Large intestine (tissue), 3 donors: Measurements from ENCODE around the gene EFNA3. TPM values are rescaled to one million over a fixed set of nuclear protein-coding genes. Genes with fewer than 3 reads are reported as not detected.

Experiments
- DNase-seq, 2 donors: peaks; one replicate each; pipeline versions ENCODE4 v3.0.0 to v3.0.0-alpha.2; 2013
- H3K27ac ChIP-seq: one replicate; pipeline ENCODE4 v1.5.1; 2013; ENCODE audit warnings: low read length
- H3K27me3 ChIP-seq: 2 replicates; pipeline ENCODE4 v1.6.1; 2013; ENCODE audit warnings: low read length; ENCODE audit not compliant: control insufficient read depth, insufficient read depth
- H3K36me3 ChIP-seq: 2 replicates; pipeline ENCODE4 v1.6.1; 2013; ENCODE audit warnings: low read length; ENCODE audit not compliant: control insufficient read depth, insufficient read depth
- H3K4me1 ChIP-seq: one replicate; pipeline ENCODE4 v1.6.1; 2013; ENCODE audit warnings: low read length; ENCODE audit not compliant: control insufficient read depth, insufficient read depth
- H3K4me3 ChIP-seq: one replicate; pipeline ENCODE4 v1.5.1; 2013; ENCODE audit warnings: low read length
- H3K9me3 ChIP-seq: one replicate; pipeline ENCODE4 v1.6.1; 2013; ENCODE audit warnings: mild to moderate bottlenecking, low read depth, low read length, moderate library complexity; ENCODE audit not compliant: control insufficient read depth
- WGBS: methylation state at CpG from one replicate; pipeline ENCODE4 v1.1.5; 2013; ENCODE audit warnings: low lambda C conversion rate; ENCODE audit not compliant: insufficient coverage; 5-methylcytosine and 5-hydroxymethylcytosine counted together
- polyA plus RNA-seq: library from polyadenylated mRNA; unstranded; fragments of 120-200 nt; gene quantifications from one replicate; pipeline ENCODE4 v1.2.1, GENCODE V29; 2013

The EFNA3 gene
- polyA plus RNA-seq, 1 donor, result 9.6 TPM

DNA sequence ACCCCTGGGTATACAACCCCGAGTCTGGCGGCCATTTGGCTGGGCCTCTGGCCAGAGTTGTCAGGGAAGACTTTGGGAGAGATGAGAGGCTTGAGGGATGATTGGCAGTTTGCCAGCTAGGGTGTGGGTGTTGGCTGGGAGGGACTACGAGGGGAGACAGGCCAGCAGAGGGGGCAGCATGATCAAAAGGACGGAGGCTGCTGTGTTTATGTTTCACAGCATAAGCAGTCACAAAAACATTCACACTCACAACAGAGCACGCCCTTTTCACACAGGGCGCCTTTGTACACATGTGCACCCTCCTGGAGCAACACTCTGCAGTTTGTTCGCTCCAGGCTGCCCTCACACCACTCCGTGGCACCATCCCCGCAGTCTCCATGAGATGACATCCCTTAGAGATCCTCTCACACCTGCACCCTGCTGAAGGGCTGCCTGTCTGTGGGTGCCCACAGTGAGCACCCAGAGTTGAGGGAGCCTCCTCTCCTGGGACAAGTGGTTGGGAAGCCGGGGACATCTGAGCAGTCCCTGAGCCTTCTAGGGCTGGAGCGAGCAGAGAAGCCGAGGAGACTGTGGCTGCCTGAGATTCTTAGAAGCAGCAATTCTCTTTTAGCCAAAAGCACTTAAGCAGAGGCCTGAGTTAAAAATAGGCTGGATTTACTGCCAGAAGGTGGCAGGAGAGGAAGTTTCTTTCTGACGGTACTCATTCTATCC is 15.4 kb downstream of the EFNA3 start:
- Histone ChIP-seq H3K27me3 (no peaks in the 10 kb centered on the region), H3K27ac (peak overlapping the region; percentile 30), H3K4me3 (no peak overlapping the region), H3K9me3 (no peaks in the 10 kb centered on the region), H3K4me1 (peaks cover 17% of the 10 kb centered on the region), H3K36me3 (no peaks in the 10 kb centered on the region)
- WGBS, result no CpG with 5 or more reads among the region's 13 CpGs
- DNase-seq, result peak in 1 of 2 donors; percentile 48

DNA sequence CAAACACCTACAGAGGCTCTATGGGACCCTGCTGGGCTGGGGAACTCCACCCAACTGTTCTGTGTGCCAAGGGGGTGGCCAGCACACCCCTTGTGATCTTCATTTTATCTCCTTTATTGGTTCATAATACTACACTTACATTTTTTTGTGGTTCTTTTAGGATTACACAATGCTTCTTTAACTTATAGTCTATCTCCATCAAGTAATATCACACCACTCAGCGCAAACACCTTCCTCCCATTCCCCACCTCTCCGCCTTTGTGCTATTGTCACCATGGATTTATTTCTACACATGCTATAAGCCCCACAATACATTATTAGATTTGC is 15.9 kb downstream of the EFNA3 start:
- no peaks in the 10 kb centered on the region for H3K27me3 ChIP-seq
- H3K4me1 ChIP-seq, result peaks cover 17% of the 10 kb centered on the region
- H3K4me3 ChIP-seq, result no peak overlapping the region
- no peak for DNase-seq
- H3K36me3 ChIP-seq, result no peaks in the 10 kb centered on the region
- H3K27ac ChIP-seq, result no peak overlapping the region
- no peaks in the 10 kb centered on the region for H3K9me3 ChIP-seq
- WGBS, result no CpG with 5 or more reads among the region's 2 CpGs

- 86% methylated on average over 1 of the region's 7 CpGs for WGBS
- Histone ChIP-seq H3K4me1 (peaks cover 6% of the 10 kb centered on the region), H3K4me3 (no peak overlapping the region), H3K9me3 (no peaks in the 10 kb centered on the region), H3K27me3 (no peaks in the 10 kb centered on the region), H3K36me3 (no peaks in the 10 kb centered on the region), H3K27ac (no peak overlapping the region)
- no peak for DNase-seq
Measured at GRCh38 chr1:155099331-155099730, 20.7 kb downstream of the EFNA3 start.

DNA sequence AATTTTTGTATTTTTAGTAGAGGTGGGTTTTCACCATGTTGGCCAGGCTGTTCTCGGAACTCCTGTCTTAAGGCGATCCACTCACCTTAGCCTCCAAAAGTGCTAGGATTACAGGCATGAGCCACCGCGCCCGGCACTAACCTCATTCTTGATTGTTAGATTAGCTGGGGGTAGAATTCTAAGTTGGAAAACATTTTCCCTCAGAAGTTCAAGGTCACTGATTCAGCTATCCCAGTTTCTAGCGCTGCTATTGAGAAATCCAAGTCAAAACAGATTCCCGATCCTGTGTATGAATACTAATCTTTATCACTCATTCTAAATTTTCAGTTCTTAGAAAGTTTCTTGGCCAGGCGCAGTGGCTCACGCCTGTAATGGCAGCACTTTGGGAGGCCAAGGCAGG is 24.7 kb downstream of the EFNA3 start:
- WGBS, result 0% methylated on average over 1 of the region's 9 CpGs
- no peak for DNase-seq
- H3K27ac ChIP-seq, result no peak overlapping the region
- H3K36me3 ChIP-seq, result no peaks in the 10 kb centered on the region
- H3K27me3 ChIP-seq, result no peaks in the 10 kb centered on the region
- H3K4me1 ChIP-seq, result peaks cover 33% of the 10 kb centered on the region
- no peaks in the 10 kb centered on the region for H3K9me3 ChIP-seq
- no peak overlapping the region for H3K4me3 ChIP-seq

DNA sequence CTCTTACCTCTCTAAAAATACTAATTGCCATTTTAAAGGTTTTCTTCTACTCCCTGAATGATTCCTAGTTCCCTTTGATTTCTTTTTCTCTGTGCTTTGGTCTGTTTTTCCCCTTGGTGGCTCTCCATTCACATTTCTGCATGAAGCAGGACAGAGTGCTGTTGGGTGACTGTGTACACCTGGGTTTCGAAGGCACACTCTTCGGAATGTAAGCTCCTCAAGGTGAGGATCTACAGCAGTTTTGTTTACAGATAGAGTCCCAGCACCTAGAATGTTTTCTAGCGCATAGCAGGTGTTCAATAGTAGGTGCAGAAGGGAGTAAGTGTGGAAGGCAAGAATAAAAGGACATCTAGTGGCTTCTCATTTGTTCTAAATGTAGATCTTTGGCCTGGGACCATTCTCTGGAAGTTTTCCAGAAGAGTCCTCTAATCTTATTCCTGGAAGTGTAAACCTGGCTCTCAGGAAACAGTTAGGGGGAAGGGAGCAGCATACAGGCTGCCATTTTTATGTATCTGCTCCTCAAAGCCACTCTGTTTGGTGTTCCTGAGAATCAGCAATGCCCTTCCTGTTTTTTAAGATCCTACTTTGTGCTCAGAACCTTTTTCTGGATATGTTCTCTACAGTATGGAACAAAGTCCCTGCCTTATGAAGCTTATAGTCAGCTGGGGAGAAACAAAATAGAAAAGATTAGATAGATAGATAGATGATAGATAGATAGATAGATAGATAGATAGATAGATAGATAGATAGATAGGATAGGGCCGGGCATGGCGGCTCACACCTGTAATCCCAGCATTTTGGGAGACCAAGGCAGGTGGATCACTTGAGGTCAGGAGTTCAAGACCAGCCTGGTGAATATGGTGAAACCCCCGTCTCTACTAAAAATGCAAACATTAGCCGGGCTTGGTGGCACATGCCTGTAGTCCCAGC is 26.2 kb downstream of the EFNA3 start:
- peak overlapping the region; percentile 22 for H3K27ac ChIP-seq
- no peaks in the 10 kb centered on the region for H3K9me3 ChIP-seq
- peaks cover 35% of the 10 kb centered on the region for H3K4me1 ChIP-seq
- 80% methylated on average over 1 of the region's 7 CpGs for WGBS
- H3K27me3 ChIP-seq, result no peaks in the 10 kb centered on the region
- H3K4me3 ChIP-seq, result no peak overlapping the region
- H3K36me3 ChIP-seq, result no peaks in the 10 kb centered on the region
- peak in 1 of 2 donors; percentile 54 for DNase-seq

DNA sequence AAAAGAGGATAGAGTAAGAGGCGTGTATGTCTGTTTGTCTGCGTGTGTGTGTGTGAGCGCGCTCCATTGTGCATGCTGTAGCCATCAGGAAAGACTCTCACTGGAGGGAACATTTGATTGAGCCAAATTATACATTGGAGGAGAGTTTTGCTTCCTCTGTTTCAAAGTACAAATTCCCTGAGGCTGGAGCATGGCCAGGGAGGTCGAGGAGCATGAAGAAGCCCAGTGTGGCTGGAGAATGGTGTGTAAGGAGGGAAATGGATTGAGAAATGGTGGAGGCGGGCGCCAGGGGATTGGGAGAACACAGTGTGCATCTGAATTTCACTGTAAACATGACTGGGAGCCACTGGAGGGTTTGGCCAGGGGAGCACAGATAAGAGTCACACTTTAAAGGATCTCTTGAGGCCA is 27.0 kb downstream of the EFNA3 start:
- H3K9me3 ChIP-seq, result no peaks in the 10 kb centered on the region
- no peaks in the 10 kb centered on the region for H3K36me3 ChIP-seq
- peak in 1 of 2 donors; percentile 50 for DNase-seq
- H3K4me1 ChIP-seq, result peaks cover 35% of the 10 kb centered on the region
- no CpG with 5 or more reads among the region's 7 CpGs for WGBS
- peak overlapping the region; percentile 22 for H3K27ac ChIP-seq
- H3K4me3 ChIP-seq, result no peak overlapping the region
- no peaks in the 10 kb centered on the region for H3K27me3 ChIP-seq

GRCh38 chr1:155106862-155107261 is 28.2 kb downstream of the EFNA3 start:
- DNase-seq, result no peak

DNA sequence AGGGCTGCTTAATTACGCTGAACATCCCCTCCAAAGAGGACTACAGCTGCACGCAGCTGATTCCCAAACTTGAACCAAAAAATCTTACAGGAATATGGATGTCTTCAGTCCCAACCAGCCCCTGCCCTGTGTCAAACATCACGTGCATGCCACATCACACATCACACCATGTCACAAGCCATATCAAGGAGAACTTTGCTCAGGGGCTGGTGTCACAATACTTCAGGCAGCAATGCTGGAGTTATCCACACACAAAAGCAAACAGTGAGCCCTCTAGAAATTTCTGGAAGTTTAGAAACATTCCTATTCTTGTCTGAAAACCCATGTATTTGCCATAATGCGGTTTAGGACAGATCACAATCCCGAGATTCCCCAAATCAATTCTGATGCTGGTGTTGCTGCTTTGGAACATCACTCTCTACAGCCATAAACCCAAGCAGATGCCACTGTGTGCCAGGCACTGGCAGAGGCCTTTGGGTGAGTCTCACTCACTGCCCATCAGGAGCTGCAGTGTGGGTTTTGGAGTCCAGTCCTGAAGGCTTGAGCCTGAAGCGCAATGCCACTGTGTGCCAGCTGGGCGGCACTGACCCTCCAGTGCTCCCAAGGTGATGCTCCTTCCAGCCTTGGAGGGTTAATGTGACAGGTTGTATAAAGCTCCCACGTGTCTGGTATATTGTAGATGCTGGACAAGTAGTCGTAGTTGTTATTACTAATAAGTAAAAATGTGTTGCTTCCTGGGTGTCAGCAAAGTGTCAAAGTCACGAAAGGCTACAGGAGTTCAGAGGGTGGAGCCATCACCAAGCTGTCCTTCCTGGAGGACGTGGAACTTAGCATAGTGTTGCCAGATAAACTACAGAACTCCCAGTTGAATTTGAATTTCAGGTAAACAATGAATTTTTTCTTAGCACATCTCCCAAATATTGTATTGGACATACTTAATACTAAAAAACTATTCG is 28.9 kb downstream of the EFNA3 start:
- Histone ChIP-seq H3K27ac (peak overlapping the region; percentile 93), H3K27me3 (no peaks in the 10 kb centered on the region), H3K4me3 (no peak overlapping the region), H3K36me3 (no peaks in the 10 kb centered on the region), H3K4me1 (peaks cover 32% of the 10 kb centered on the region), H3K9me3 (no peaks in the 10 kb centered on the region)
- peak; percentile 89 to 93 for DNase-seq
- 100% methylated on average over 1 of the region's 12 CpGs for WGBS

More at GRCh38 chr1:155106862-155107261, 28.2 kb downstream of the EFNA3 start:
- Histone ChIP-seq H3K4me3 (no peak overlapping the region), H3K9me3 (no peaks in the 10 kb centered on the region), H3K27ac (peak overlapping the region; percentile 93), H3K4me1 (peaks cover 35% of the 10 kb centered on the region), H3K27me3 (no peaks in the 10 kb centered on the region), H3K36me3 (no peaks in the 10 kb centered on the region)
- WGBS, result 58% methylated on average over 2 of the region's 6 CpGs

DNA sequence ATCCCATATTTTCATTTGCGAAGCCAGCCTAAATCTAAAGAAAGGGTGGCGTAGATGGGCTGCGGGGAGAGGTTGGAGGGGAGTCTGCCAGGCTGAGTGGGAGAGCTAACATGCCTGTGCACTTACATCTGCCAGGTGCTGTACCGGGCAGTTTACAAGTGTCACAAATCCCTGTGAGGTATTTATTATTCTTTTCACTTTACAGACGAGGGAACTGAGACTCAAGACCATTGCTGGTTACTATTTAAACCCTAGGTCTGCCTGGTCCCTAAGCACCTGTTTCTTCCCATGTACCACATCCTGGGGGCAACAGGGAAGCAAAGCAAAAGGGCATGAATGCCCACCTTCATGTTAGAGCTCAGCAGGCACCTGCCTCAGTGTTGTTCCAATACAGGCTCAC is 29.7 kb downstream of the EFNA3 start:
- no peaks in the 10 kb centered on the region for H3K9me3 ChIP-seq
- WGBS, result no CpG with 5 or more reads among the region's 5 CpGs
- H3K4me1 ChIP-seq, result peaks cover 30% of the 10 kb centered on the region
- no peak overlapping the region for H3K4me3 ChIP-seq
- H3K27ac ChIP-seq, result peak overlapping the region; percentile 93
- H3K27me3 ChIP-seq, result no peaks in the 10 kb centered on the region
- DNase-seq, result peak in 1 of 2 donors; percentile 53
- no peaks in the 10 kb centered on the region for H3K36me3 ChIP-seq

DNA sequence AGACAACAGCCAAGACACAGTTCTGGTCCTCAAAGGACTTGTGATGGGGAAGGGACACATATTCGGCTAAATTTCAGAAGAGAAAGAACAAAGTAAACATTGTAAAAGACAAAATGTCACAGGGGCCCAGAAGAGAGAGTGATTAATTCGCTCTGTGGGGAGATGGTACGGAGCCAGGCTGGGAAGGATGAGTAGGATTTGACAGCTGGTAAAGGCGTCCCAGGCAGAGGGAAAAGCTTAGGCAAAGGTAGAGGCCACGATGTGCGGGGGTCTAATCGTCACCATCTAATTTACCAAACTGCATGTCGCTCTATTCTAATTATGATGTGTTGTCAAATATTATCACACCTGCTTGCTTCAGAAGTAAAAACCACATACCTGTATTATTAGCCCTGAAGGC is 31.7 kb downstream of the EFNA3 start:
- no peaks in the 10 kb centered on the region for H3K9me3 ChIP-seq

More for the DNA sequence above, 31.7 kb downstream of the EFNA3 start:
- Histone ChIP-seq H3K27me3 (no peaks in the 10 kb centered on the region), H3K27ac (no peak overlapping the region), H3K4me3 (no peak overlapping the region), H3K4me1 (peaks cover 28% of the 10 kb centered on the region), H3K36me3 (no peaks in the 10 kb centered on the region)
- 73% methylated on average over 6 of the region's 8 CpGs for WGBS
- no peak for DNase-seq
